GM19397 (cell line): ENCODE measurements around the gene TMCO4.

Experiments used
- ATAC-seq: cut with Tn5 transposase; IDR thresholded peaks from one replicate; pipeline ENCODE4 v1.9.1; 2021; ENCODE audit warnings: mild to moderate bottlenecking, moderate library complexity; ENCODE audit not compliant: unreplicated experiment

Gene TMCO4

GRCh38 chr1:19776933-19777332, 22.8 kb downstream of the TMCO4 start:
- ATAC-seq = no peak

GRCh38 chr1:19776287-19776686, 23.4 kb downstream of the TMCO4 start:
- no peak for ATAC-seq

GRCh38 chr1:19775831-19776230, 23.9 kb downstream of the TMCO4 start:
- no peak for ATAC-seq

GRCh38 chr1:19775317-19775716, 24.4 kb downstream of the TMCO4 start:
- ATAC-seq = no peak

GRCh38 chr1:19774180-19774785, 25.4 kb downstream of the TMCO4 start:
- ATAC-seq = no peak

GRCh38 chr1:19773485-19773884, 26.2 kb downstream of the TMCO4 start:
- no peak for ATAC-seq

GRCh38 chr1:19772053-19772452, 27.7 kb downstream of the TMCO4 start:
- no peak for ATAC-seq

GRCh38 chr1:19771350-19771749, 28.4 kb downstream of the TMCO4 start:
- ATAC-seq = no peak

- ATAC-seq = no peak
Measured at GRCh38 chr1:19770436-19771190, 29.1 kb downstream of the TMCO4 start.

- no peak for ATAC-seq
Measured at GRCh38 chr1:19769211-19769932, 30.3 kb downstream of the TMCO4 start.

GRCh38 chr1:19768353-19769210, 31.1 kb downstream of the TMCO4 start:
- no peak for ATAC-seq

- ATAC-seq = no peak
Measured at GRCh38 chr1:19765623-19766022, 34.1 kb downstream of the TMCO4 start.

- ATAC-seq = no peak
Measured at GRCh38 chr1:19764848-19765247, 34.9 kb downstream of the TMCO4 start.

- no peak for ATAC-seq
Measured at GRCh38 chr1:19762175-19762779, 37.4 kb downstream of the TMCO4 start.

GRCh38 chr1:19759740-19760089, 40.0 kb downstream of the TMCO4 start:
- ATAC-seq = no peak

- no peak for ATAC-seq
Measured at GRCh38 chr1:19758227-19758830, 41.4 kb downstream of the TMCO4 start.

- ATAC-seq = no peak
Measured at GRCh38 chr1:19757641-19758040, 42.1 kb downstream of the TMCO4 start.

- ATAC-seq = no peak
Measured at GRCh38 chr1:19756480-19756879, 43.2 kb downstream of the TMCO4 start.

GRCh38 chr1:19754482-19754881, 45.2 kb downstream of the TMCO4 start:
- ATAC-seq = no peak

GRCh38 chr1:19752083-19752696, 47.5 kb downstream of the TMCO4 start:
- no peak for ATAC-seq
